Suprapubic skin (tissue), 3 donors: Measurements from ENCODE around the gene LSM4.
A peak's percentile ranks its signal among the peaks of the same experiment; 100 is the strongest.

ENCODE experiments used
- POLR2AphosphoS5 ChIP-seq, 3 donors: sonication (generic); formaldehyde crosslinking; IDR thresholded peaks; one replicate each; pipeline ENCODE4 v1.6.1; 2017; ENCODE audit warnings: antibody characterized with exemption in 3 of 3
- TF ChIP-seq, protein P1 (sequence below), 2 donors: fragments of 200-600 bp in 1 of 2; fragments of 450-650 bp in 1 of 2; sonication (generic) in 1 of 2; IDR thresholded peaks; one replicate each; pipeline ENCODE4 v1.5.1; 2016 to 2019; ENCODE audit warnings: antibody characterized with exemption in 2 of 2, mild to moderate bottlenecking in 1 of 2, moderate library complexity in 1 of 2

- TF ChIP-seq, protein P1, sequence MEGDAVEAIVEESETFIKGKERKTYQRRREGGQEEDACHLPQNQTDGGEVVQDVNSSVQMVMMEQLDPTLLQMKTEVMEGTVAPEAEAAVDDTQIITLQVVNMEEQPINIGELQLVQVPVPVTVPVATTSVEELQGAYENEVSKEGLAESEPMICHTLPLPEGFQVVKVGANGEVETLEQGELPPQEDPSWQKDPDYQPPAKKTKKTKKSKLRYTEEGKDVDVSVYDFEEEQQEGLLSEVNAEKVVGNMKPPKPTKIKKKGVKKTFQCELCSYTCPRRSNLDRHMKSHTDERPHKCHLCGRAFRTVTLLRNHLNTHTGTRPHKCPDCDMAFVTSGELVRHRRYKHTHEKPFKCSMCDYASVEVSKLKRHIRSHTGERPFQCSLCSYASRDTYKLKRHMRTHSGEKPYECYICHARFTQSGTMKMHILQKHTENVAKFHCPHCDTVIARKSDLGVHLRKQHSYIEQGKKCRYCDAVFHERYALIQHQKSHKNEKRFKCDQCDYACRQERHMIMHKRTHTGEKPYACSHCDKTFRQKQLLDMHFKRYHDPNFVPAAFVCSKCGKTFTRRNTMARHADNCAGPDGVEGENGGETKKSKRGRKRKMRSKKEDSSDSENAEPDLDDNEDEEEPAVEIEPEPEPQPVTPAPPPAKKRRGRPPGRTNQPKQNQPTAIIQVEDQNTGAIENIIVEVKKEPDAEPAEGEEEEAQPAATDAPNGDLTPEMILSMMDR (IDR thresholded peaks at IDR 0.05), result no peak
- TF ChIP-seq POLR2AphosphoS5 (IDR thresholded peaks at IDR 0.05), result peak in 1 of 3 donors; percentile 69
Observed at GRCh38 chr19:18274781-18275356, 48.0 kb downstream of the LSM4 start.
